ENCODE measurements around the gene TTC39C. TPM values are rescaled to one million over a fixed set of nuclear protein-coding genes. Genes with fewer than 3 reads are reported as not detected.

The TTC39C gene
- total RNA-seq, 1 donor from 2014 or later = 9.9 TPM

- Histone ChIP-seq H3K4me1 (ENCODE audit: control insufficient read depth in 3 of 3, insufficient read depth in 3 of 3, low read length in 3 of 3) (peaks cover 0 to under 1% (median 0%) of the 10 kb centered on the region in 3 donors), H3K36me3 (ENCODE audit: control insufficient read depth in 3 of 3, insufficient read depth in 3 of 3, low read length in 3 of 3) (no peaks in the 10 kb centered on the region), H3K27me3 (ENCODE audit: control insufficient read depth in 3 of 3, insufficient read depth in 3 of 3, low read length in 3 of 3) (peaks cover 0 to 4% (median 0%) of the 10 kb centered on the region in 3 donors), H3K9me3 (ENCODE audit: control insufficient read depth in 3 of 3, low read length in 3 of 3) (no peaks in the 10 kb centered on the region), H3K9ac (ENCODE audit: low read depth in 1 of 3, low read length in 3 of 3) (no peak overlapping the region), H3K4me3 (ENCODE audit: low read length in 3 of 3) (no peak overlapping the region), H3K27ac (ENCODE audit: low read depth, low read length) (no peak overlapping the region)
These were observed 10.5 kb upstream of the TTC39C start for GRCh38 chr18:24003903-24004640.

- Histone ChIP-seq H3K4me3 (ENCODE audit: low read length in 3 of 3) (no peak overlapping the region), H3K27me3 (ENCODE audit: control insufficient read depth in 3 of 3, insufficient read depth in 3 of 3, low read length in 3 of 3) (peaks cover 0 to 4% (median 0%) of the 10 kb centered on the region in 3 donors), H3K27ac (ENCODE audit: low read depth, low read length) (no peak overlapping the region), H3K4me1 (ENCODE audit: control insufficient read depth in 3 of 3, insufficient read depth in 3 of 3, low read length in 3 of 3) (no peaks in the 10 kb centered on the region), H3K36me3 (ENCODE audit: control insufficient read depth in 3 of 3, insufficient read depth in 3 of 3, low read length in 3 of 3) (no peaks in the 10 kb centered on the region), H3K9me3 (ENCODE audit: control insufficient read depth in 3 of 3, low read length in 3 of 3) (no peaks in the 10 kb centered on the region), H3K9ac (ENCODE audit: low read depth in 1 of 3, low read length in 3 of 3) (no peak overlapping the region)
These were observed 7.7 kb upstream of the TTC39C start for GRCh38 chr18:24006712-24007313.

- Histone ChIP-seq H3K9me3 (ENCODE audit: control insufficient read depth in 3 of 3, low read length in 3 of 3) (no peaks in the 10 kb centered on the region), H3K4me3 (ENCODE audit: low read length in 3 of 3) (no peak overlapping the region), H3K27me3 (ENCODE audit: control insufficient read depth in 3 of 3, insufficient read depth in 3 of 3, low read length in 3 of 3) (peaks cover 0 to 4% (median 0%) of the 10 kb centered on the region in 3 donors), H3K27ac (ENCODE audit: low read depth, low read length) (no peak overlapping the region), H3K4me1 (ENCODE audit: control insufficient read depth in 3 of 3, insufficient read depth in 3 of 3, low read length in 3 of 3) (peaks cover 0 to 4% (median 0%) of the 10 kb centered on the region in 3 donors), H3K9ac (ENCODE audit: low read depth in 1 of 3, low read length in 3 of 3) (no peak overlapping the region), H3K36me3 (ENCODE audit: control insufficient read depth in 3 of 3, insufficient read depth in 3 of 3, low read length in 3 of 3) (no peaks in the 10 kb centered on the region)
These were observed 5.3 kb upstream of the TTC39C start for GRCh38 chr18:24009246-24009645.

GRCh38 chr18:24009651-24010333, 4.8 kb upstream of the TTC39C start:
- H3K9ac ChIP-seq (ENCODE audit: low read depth in 1 of 3, low read length in 3 of 3) = no peak overlapping the region
- no peak overlapping the region for H3K27ac ChIP-seq (ENCODE audit: low read depth, low read length)
- no peak overlapping the region for H3K4me3 ChIP-seq (ENCODE audit: low read length in 3 of 3)
- peaks cover 0 to 4% (median under 1%) of the 10 kb centered on the region in 3 donors for H3K4me1 ChIP-seq (ENCODE audit: control insufficient read depth in 3 of 3, insufficient read depth in 3 of 3, low read length in 3 of 3)
- H3K27me3 ChIP-seq (ENCODE audit: control insufficient read depth in 3 of 3, insufficient read depth in 3 of 3, low read length in 3 of 3) = peaks cover 0 to 4% (median 0%) of the 10 kb centered on the region in 3 donors
- no peaks in the 10 kb centered on the region for H3K36me3 ChIP-seq (ENCODE audit: control insufficient read depth in 3 of 3, insufficient read depth in 3 of 3, low read length in 3 of 3)
- H3K9me3 ChIP-seq (ENCODE audit: control insufficient read depth in 3 of 3, low read length in 3 of 3) = no peaks in the 10 kb centered on the region

- peaks cover 0 to 8% (median 4%) of the 10 kb centered on the region in 3 donors for H3K27me3 ChIP-seq (ENCODE audit: control insufficient read depth in 3 of 3, insufficient read depth in 3 of 3, low read length in 3 of 3)
- no peak overlapping the region for H3K9ac ChIP-seq (ENCODE audit: low read depth in 1 of 3, low read length in 3 of 3)
- H3K27ac ChIP-seq (ENCODE audit: low read depth, low read length) = no peak overlapping the region
- H3K4me1 ChIP-seq (ENCODE audit: control insufficient read depth in 3 of 3, insufficient read depth in 3 of 3, low read length in 3 of 3) = peaks cover 7 to 11% (median 9%) of the 10 kb centered on the region in 3 donors
- no peaks in the 10 kb centered on the region for H3K36me3 ChIP-seq (ENCODE audit: control insufficient read depth in 3 of 3, insufficient read depth in 3 of 3, low read length in 3 of 3)
- H3K4me3 ChIP-seq (ENCODE audit: low read length in 3 of 3) = no peak overlapping the region
- H3K9me3 ChIP-seq (ENCODE audit: control insufficient read depth in 3 of 3, low read length in 3 of 3) = no peaks in the 10 kb centered on the region
These were observed 3.9 kb upstream of the TTC39C start for GRCh38 chr18:24010673-24011072.

GRCh38 chr18:24011123-24011917, 3.2 kb upstream of the TTC39C start:
- H3K9ac ChIP-seq (ENCODE audit: low read depth in 1 of 3, low read length in 3 of 3) = no peak overlapping the region

GRCh38 chr18:24013051-24013450, 1.5 kb upstream of the TTC39C start:
- Histone ChIP-seq H3K4me1 (ENCODE audit: control insufficient read depth in 3 of 3, insufficient read depth in 3 of 3, low read length in 3 of 3) (peaks cover 10 to 11% (median 10%) of the 10 kb centered on the region in 3 donors), H3K4me3 (ENCODE audit: low read length in 3 of 3) (no peak overlapping the region), H3K36me3 (ENCODE audit: control insufficient read depth in 3 of 3, insufficient read depth in 3 of 3, low read length in 3 of 3) (no peaks in the 10 kb centered on the region), H3K27ac (ENCODE audit: low read depth, low read length) (no peak overlapping the region), H3K27me3 (ENCODE audit: control insufficient read depth in 3 of 3, insufficient read depth in 3 of 3, low read length in 3 of 3) (peaks cover 0 to 28% (median 19%) of the 10 kb centered on the region in 3 donors), H3K9me3 (ENCODE audit: control insufficient read depth in 3 of 3, low read length in 3 of 3) (no peaks in the 10 kb centered on the region), H3K9ac (ENCODE audit: low read depth in 1 of 3, low read length in 3 of 3) (no peak overlapping the region)

More at GRCh38 chr18:24011123-24011917, 3.2 kb upstream of the TTC39C start:
- Histone ChIP-seq H3K27ac (ENCODE audit: low read depth, low read length) (no peak overlapping the region), H3K36me3 (ENCODE audit: control insufficient read depth in 3 of 3, insufficient read depth in 3 of 3, low read length in 3 of 3) (no peaks in the 10 kb centered on the region), H3K4me3 (ENCODE audit: low read length in 3 of 3) (no peak overlapping the region), H3K4me1 (ENCODE audit: control insufficient read depth in 3 of 3, insufficient read depth in 3 of 3, low read length in 3 of 3) (peaks cover 10 to 11% (median 10%) of the 10 kb centered on the region in 3 donors), H3K27me3 (ENCODE audit: control insufficient read depth in 3 of 3, insufficient read depth in 3 of 3, low read length in 3 of 3) (peaks cover 0 to 14% (median 5%) of the 10 kb centered on the region in 3 donors), H3K9me3 (ENCODE audit: control insufficient read depth in 3 of 3, low read length in 3 of 3) (no peaks in the 10 kb centered on the region)

- peaks cover 0 to 36% (median 30%) of the 10 kb centered on the region in 3 donors for H3K27me3 ChIP-seq (ENCODE audit: control insufficient read depth in 3 of 3, insufficient read depth in 3 of 3, low read length in 3 of 3)
- H3K4me1 ChIP-seq (ENCODE audit: control insufficient read depth in 3 of 3, insufficient read depth in 3 of 3, low read length in 3 of 3) = peaks cover 10 to 11% (median 10%) of the 10 kb centered on the region in 3 donors
- H3K9ac ChIP-seq (ENCODE audit: low read depth in 1 of 3, low read length in 3 of 3) = peak overlapping the region; percentile 7 to 69 (median 41)
- H3K9me3 ChIP-seq (ENCODE audit: control insufficient read depth in 3 of 3, low read length in 3 of 3) = no peaks in the 10 kb centered on the region
- H3K27ac ChIP-seq (ENCODE audit: low read depth, low read length) = no peak overlapping the region
- peak overlapping the region; percentile 70 to 73 (median 71) for H3K4me3 ChIP-seq (ENCODE audit: low read length in 3 of 3)
- no peaks in the 10 kb centered on the region for H3K36me3 ChIP-seq (ENCODE audit: control insufficient read depth in 3 of 3, insufficient read depth in 3 of 3, low read length in 3 of 3)
These were observed 558 bp downstream of the TTC39C start for GRCh38 chr18:24014986-24015638.
